ENCODE results near the gene SETD7.

The SETD7 gene

GRCh38 chr4:139509727-139510410 lies 46.1 kb downstream of the SETD7 start:
- DNase-seq (ENCODE audit: low spot score) = peak; percentile 70

GRCh38 chr4:139508581-139509237 lies 47.3 kb downstream of the SETD7 start:
- no peak for DNase-seq (ENCODE audit: low spot score)

- no peak for DNase-seq (ENCODE audit: low spot score)
These were observed 49.2 kb downstream of the SETD7 start for GRCh38 chr4:139506774-139507173.

- no peak for DNase-seq (ENCODE audit: low spot score)
These were observed 52.3 kb downstream of the SETD7 start for GRCh38 chr4:139503622-139504166.

GRCh38 chr4:139501927-139502899 lies 53.8 kb downstream of the SETD7 start:
- no peak for DNase-seq (ENCODE audit: low spot score)

- DNase-seq (ENCODE audit: low spot score) = no peak
These were observed 54.5 kb downstream of the SETD7 start for GRCh38 chr4:139501527-139501926.

GRCh38 chr4:139501117-139501516 lies 54.9 kb downstream of the SETD7 start:
- DNase-seq (ENCODE audit: low spot score) = no peak

- DNase-seq (ENCODE audit: low spot score) = no peak
These were observed 56.8 kb downstream of the SETD7 start for GRCh38 chr4:139499186-139499585.

GRCh38 chr4:139493176-139493575 lies 62.8 kb downstream of the SETD7 start:
- no peak for DNase-seq (ENCODE audit: low spot score)

GRCh38 chr4:139492429-139492828 lies 63.6 kb downstream of the SETD7 start:
- DNase-seq (ENCODE audit: low spot score) = no peak

GRCh38 chr4:139489638-139490037 lies 66.4 kb downstream of the SETD7 start:
- DNase-seq (ENCODE audit: low spot score) = no peak

GRCh38 chr4:139488442-139488841 lies 67.6 kb downstream of the SETD7 start:
- no peak for DNase-seq (ENCODE audit: low spot score)

GRCh38 chr4:139484783-139485311 lies 71.2 kb downstream of the SETD7 start:
- no peak for DNase-seq (ENCODE audit: low spot score)

- DNase-seq (ENCODE audit: low spot score) = no peak
These were observed 73.0 kb downstream of the SETD7 start for GRCh38 chr4:139483000-139483399.

GRCh38 chr4:139481465-139481864 lies 74.6 kb downstream of the SETD7 start:
- no peak for DNase-seq (ENCODE audit: low spot score)

GRCh38 chr4:139476363-139476762 lies 79.7 kb downstream of the SETD7 start:
- DNase-seq (ENCODE audit: low spot score) = no peak

- DNase-seq (ENCODE audit: low spot score) = no peak
These were observed 83.2 kb downstream of the SETD7 start for GRCh38 chr4:139472852-139473251.

GRCh38 chr4:139470997-139471665 lies 84.9 kb downstream of the SETD7 start:
- DNase-seq (ENCODE audit: low spot score) = no peak

- DNase-seq (ENCODE audit: low spot score) = no peak
These were observed 85.7 kb downstream of the SETD7 start for GRCh38 chr4:139470295-139470694.

GRCh38 chr4:139469869-139470268 lies 86.2 kb downstream of the SETD7 start:
- no peak for DNase-seq (ENCODE audit: low spot score)

- no peak for DNase-seq (ENCODE audit: low spot score)
These were observed 86.8 kb downstream of the SETD7 start for GRCh38 chr4:139469216-139469615.

Data from pons (tissue), 1 donor.